HG03342 (cell line): Measurements from ENCODE around the gene CDKAL1.
"Not testable (repeated sequence)": the region's sequence is repeated elsewhere in the genome, so short reads cannot be mapped to it uniquely, and the experiment has no call there.

Source experiments
- ATAC-seq: cut with Tn5 transposase; IDR thresholded peaks from one replicate; pipeline ENCODE4 v1.9.1; 2021; ENCODE audit warnings: mild to moderate bottlenecking, moderate library complexity; ENCODE audit not compliant: unreplicated experiment

CDKAL1 gene

GRCh38 chr6:21049148-21049547, 514.9 kb downstream of the CDKAL1 start:
- ATAC-seq, result no peak

GRCh38 chr6:21049572-21049971, 515.3 kb downstream of the CDKAL1 start:
- no peak for ATAC-seq

GRCh38 chr6:21050935-21051334, 516.7 kb downstream of the CDKAL1 start:
- ATAC-seq, result no peak

GRCh38 chr6:21051777-21052176, 517.5 kb downstream of the CDKAL1 start:
- ATAC-seq, result no peak

GRCh38 chr6:21053612-21054011, 519.4 kb downstream of the CDKAL1 start:
- ATAC-seq, result no peak

GRCh38 chr6:21055480-21055879, 521.2 kb downstream of the CDKAL1 start:
- not testable (repeated sequence) for ATAC-seq

GRCh38 chr6:21061892-21062291, 527.6 kb downstream of the CDKAL1 start:
- no peak for ATAC-seq

GRCh38 chr6:21064756-21065340, 530.6 kb downstream of the CDKAL1 start:
- no peak for ATAC-seq

GRCh38 chr6:21067521-21067920, 533.3 kb downstream of the CDKAL1 start:
- ATAC-seq, result no peak

- ATAC-seq, result no peak
Observed at GRCh38 chr6:21070620-21071019, 536.4 kb downstream of the CDKAL1 start.

GRCh38 chr6:21071780-21072468, 537.7 kb downstream of the CDKAL1 start:
- ATAC-seq, result no peak

GRCh38 chr6:21073318-21073839, 539.1 kb downstream of the CDKAL1 start:
- no peak for ATAC-seq

- no peak for ATAC-seq
Observed at GRCh38 chr6:21074484-21074883, 540.2 kb downstream of the CDKAL1 start.

- no peak for ATAC-seq
Observed at GRCh38 chr6:21075986-21076385, 541.7 kb downstream of the CDKAL1 start.

GRCh38 chr6:21078497-21078896, 544.2 kb downstream of the CDKAL1 start:
- no peak for ATAC-seq

- no peak for ATAC-seq
Observed at GRCh38 chr6:21079468-21080048, 545.3 kb downstream of the CDKAL1 start.

- ATAC-seq, result no peak
Observed at GRCh38 chr6:21080221-21080620, 546.0 kb downstream of the CDKAL1 start.

- no peak for ATAC-seq
Observed at GRCh38 chr6:21082091-21082490, 547.8 kb downstream of the CDKAL1 start.

- no peak for ATAC-seq
Observed at GRCh38 chr6:21083708-21084107, 549.5 kb downstream of the CDKAL1 start.

GRCh38 chr6:21084656-21085055, 550.4 kb downstream of the CDKAL1 start:
- no peak for ATAC-seq

- ATAC-seq, result no peak
Observed at GRCh38 chr6:21085211-21085610, 551.0 kb downstream of the CDKAL1 start.

GRCh38 chr6:21085643-21086042, 551.4 kb downstream of the CDKAL1 start:
- no peak for ATAC-seq
